Measurements from ENCODE around the gene PRMT6.

Gene PRMT6

GRCh38 chr1:107095647-107096046, 39.2 kb downstream of the PRMT6 start:
- no peak for DNase-seq (ENCODE audit: low spot score)
- CTCF ChIA-PET: interaction anchor here (0.6 kb wide), 2 partner anchors 871 to 1004 kb away, joined by 3 to 5 read pairs; no protein-coding TSS in a partner anchor
- no peak overlapping the region for H3K27ac ChIP-seq
- TF ChIP-seq CTCF (conservative IDR thresholded peaks at IDR 0.05; ENCODE audit: low read depth): no peak
- POLR2A ChIA-PET (ENCODE audit: low non-redundant PET): no interaction called here

- TF ChIP-seq CTCF (conservative IDR thresholded peaks at IDR 0.05; ENCODE audit: low read depth): no peak
- DNase-seq (ENCODE audit: low spot score): no peak
- H3K27ac ChIP-seq: no peak overlapping the region
- CTCF ChIA-PET: no interaction called here
- POLR2A ChIA-PET (ENCODE audit: low non-redundant PET): no interaction called here
Observed at GRCh38 chr1:107096690-107097089, 40.2 kb downstream of the PRMT6 start.

- no peak for TF ChIP-seq CTCF (conservative IDR thresholded peaks at IDR 0.05; ENCODE audit: low read depth)
- POLR2A ChIA-PET (ENCODE audit: low non-redundant PET): no interaction called here
- CTCF ChIA-PET: no interaction called here
- DNase-seq (ENCODE audit: low spot score): no peak
- no peak overlapping the region for H3K27ac ChIP-seq
Observed at GRCh38 chr1:107098961-107099360, 42.5 kb downstream of the PRMT6 start.

GRCh38 chr1:107100331-107100984, 44.0 kb downstream of the PRMT6 start:
- CTCF ChIA-PET: no interaction called here
- POLR2A ChIA-PET (ENCODE audit: low non-redundant PET): no interaction called here
- H3K27ac ChIP-seq: no peak overlapping the region
- DNase-seq (ENCODE audit: low spot score): no peak
- no peak for TF ChIP-seq CTCF (conservative IDR thresholded peaks at IDR 0.05; ENCODE audit: low read depth)

- H3K27ac ChIP-seq: no peak overlapping the region
- ChIA-PET POLR2A (ENCODE audit: low non-redundant PET) (no interaction called here), CTCF (interaction anchor here (0.7 kb wide), 1 partner anchor 36 kb away, joined by 3 read pairs; no protein-coding TSS in a partner anchor)
- DNase-seq (ENCODE audit: low spot score): no peak
- TF ChIP-seq CTCF (conservative IDR thresholded peaks at IDR 0.05; ENCODE audit: low read depth): no peak
Observed at GRCh38 chr1:107105914-107106313, 49.4 kb downstream of the PRMT6 start.
